Upper lobe of right lung (tissue), 1 donor: ENCODE results near the gene INO80B. TPM values are rescaled to one million over a fixed set of nuclear protein-coding genes. Genes with fewer than 3 reads are reported as not detected.
A peak's percentile ranks its signal among the peaks of the same experiment; 100 is the strongest.

Source experiments
- ATAC-seq: fragments of 200-7000 bp; cut with Tn5 transposase; one replicate; pipeline ENCODE4 v1.9.1; 2020; ENCODE audit warnings: mild to moderate bottlenecking, moderate library complexity
- DNase-seq: peaks from one replicate; pipeline ENCODE4 v3.0.0-alpha.2; 2020
- H3K27ac ChIP-seq: fragments of 200-600 bp; one replicate; pipeline ENCODE4 v1.8.0; 2022
- H3K27me3 ChIP-seq: fragments of 200-600 bp; one replicate; pipeline ENCODE4 v1.8.0; 2022; ENCODE audit warnings: mild to moderate bottlenecking
- H3K36me3 ChIP-seq: fragments of 200-600 bp; one replicate; pipeline ENCODE4 v1.8.0; 2022
- H3K4me1 ChIP-seq: fragments of 200-600 bp; one replicate; pipeline ENCODE4 v1.8.0; 2022
- H3K4me3 ChIP-seq: fragments of 200-600 bp; one replicate; pipeline ENCODE4 v1.8.0; 2022; ENCODE audit warnings: mild to moderate bottlenecking
- H3K9me3 ChIP-seq: fragments of 200-600 bp; one replicate; pipeline ENCODE4 v1.8.0; 2022
- CTCF ChIP-seq: fragments of 200-600 bp; IDR thresholded peaks from one replicate; pipeline ENCODE4 v1.8.0; 2022; ENCODE audit warnings: antibody characterized with exemption
- intact Hi-C: fragments of 100-400 bp; cut with DNase I; formaldehyde crosslinking; loops from one replicate; pipeline ENCODE4 v1.11.0; 2022
- total RNA-seq: library from RNA; stranded (reverse); fragmentation: NEBNext Ultra II Directional; extraction: Animal tissue kit (Norgen Biotek cat#: 25700); gene quantifications from one replicate; pipeline ENCODE4 v1.2.1, GENCODE V29; 2021
- donor health status: DM: no; HTN: yes; CAD: no; lungs with severe emphysema.

INO80B gene
- total RNA-seq, 1 donor from 2014 or later = 30.2 TPM

GRCh38 chr2:74423231-74424095 is 31.4 kb upstream of the INO80B start:
- DNase-seq = no peak
- no peak overlapping the region for H3K27ac ChIP-seq
- intact Hi-C loops = no loop called here

GRCh38 chr2:74424139-74424992 is 30.5 kb upstream of the INO80B start:
- Histone ChIP-seq H3K36me3 (peaks cover 16% of the 10 kb centered on the region), H3K27me3 (no peaks in the 10 kb centered on the region), H3K4me1 (peaks cover 10% of the 10 kb centered on the region), H3K4me3 (no peak overlapping the region), H3K9me3 (no peaks in the 10 kb centered on the region), H3K27ac (no peak overlapping the region)
- intact Hi-C loops = no loop called here
- ATAC-seq = no peak
- no peak for DNase-seq
- no peak for TF ChIP-seq CTCF

More at GRCh38 chr2:74423231-74424095, 31.4 kb upstream of the INO80B start:
- Histone ChIP-seq H3K4me3 (no peak overlapping the region), H3K27me3 (no peaks in the 10 kb centered on the region), H3K4me1 (peaks cover 10% of the 10 kb centered on the region), H3K36me3 (peaks cover 7% of the 10 kb centered on the region), H3K9me3 (no peaks in the 10 kb centered on the region)
- TF ChIP-seq CTCF = no peak
- ATAC-seq = no peak

GRCh38 chr2:74424995-74425406 is 29.9 kb upstream of the INO80B start:
- H3K36me3 ChIP-seq = peaks cover 22% of the 10 kb centered on the region
- intact Hi-C loops = no loop called here
- ATAC-seq = no peak

GRCh38 chr2:74425523-74425922 is 29.4 kb upstream of the INO80B start:
- no peak for TF ChIP-seq CTCF
- peak; percentile 34 for DNase-seq
- intact Hi-C loops = no loop called here
- no peak for ATAC-seq
- Histone ChIP-seq H3K36me3 (peaks cover 24% of the 10 kb centered on the region), H3K27me3 (no peaks in the 10 kb centered on the region), H3K4me3 (no peak overlapping the region), H3K27ac (no peak overlapping the region), H3K4me1 (peaks cover 10% of the 10 kb centered on the region), H3K9me3 (no peaks in the 10 kb centered on the region)

More at GRCh38 chr2:74424995-74425406, 29.9 kb upstream of the INO80B start:
- H3K4me3 ChIP-seq = no peak overlapping the region
- no peak overlapping the region for H3K27ac ChIP-seq
- H3K27me3 ChIP-seq = no peaks in the 10 kb centered on the region
- no peak for TF ChIP-seq CTCF
- H3K4me1 ChIP-seq = peaks cover 10% of the 10 kb centered on the region
- H3K9me3 ChIP-seq = no peaks in the 10 kb centered on the region
- DNase-seq = no peak

GRCh38 chr2:74426181-74426758 is 28.6 kb upstream of the INO80B start:
- DNase-seq (peak; percentile 39), ATAC-seq (no peak)
- H3K27ac ChIP-seq = no peak overlapping the region
- intact Hi-C loops = no loop called here
- H3K9me3 ChIP-seq = no peaks in the 10 kb centered on the region
- no peak for TF ChIP-seq CTCF
- no peaks in the 10 kb centered on the region for H3K27me3 ChIP-seq
- peaks cover 25% of the 10 kb centered on the region for H3K36me3 ChIP-seq
- H3K4me1 ChIP-seq = peaks cover 5% of the 10 kb centered on the region
- H3K4me3 ChIP-seq = no peak overlapping the region
